CD4-positive, alpha-beta T cell treated with Interferon gamma for 1 hour (primary cell): ENCODE measurements around the gene TKTL1.
A peak's percentile ranks its signal among the peaks of the same experiment; 100 is the strongest.

Experiments used
- DNase-seq: peaks from one replicate; pipeline ENCODE4 v3.0.0-alpha.2; 2020

TKTL1 gene

GRCh38 chrX:154365052-154365600 lies 69.5 kb downstream of the TKTL1 start:
- DNase-seq = no peak

- no peak for DNase-seq
These were observed 70.5 kb downstream of the TKTL1 start for GRCh38 chrX:154365997-154366665.

- no peak for DNase-seq
These were observed 71.1 kb downstream of the TKTL1 start for GRCh38 chrX:154366666-154367055.

GRCh38 chrX:154367474-154368308 lies 72.1 kb downstream of the TKTL1 start:
- DNase-seq = no peak

- DNase-seq = peak; percentile 97
These were observed 73.2 kb downstream of the TKTL1 start for GRCh38 chrX:154368630-154369448.

GRCh38 chrX:154369449-154370299 lies 74.1 kb downstream of the TKTL1 start:
- DNase-seq = peak; percentile 79

GRCh38 chrX:154370300-154371016 lies 74.9 kb downstream of the TKTL1 start:
- DNase-seq = no peak

- peak; percentile 94 for DNase-seq
These were observed 75.6 kb downstream of the TKTL1 start for GRCh38 chrX:154371017-154371788.

- DNase-seq = no peak
These were observed 76.2 kb downstream of the TKTL1 start for GRCh38 chrX:154371789-154372300.

GRCh38 chrX:154372612-154373022 lies 77.0 kb downstream of the TKTL1 start:
- peak; percentile 40 for DNase-seq

- DNase-seq = no peak
These were observed 78.0 kb downstream of the TKTL1 start for GRCh38 chrX:154373340-154374306.

GRCh38 chrX:154374313-154375155 lies 78.9 kb downstream of the TKTL1 start, which contains the start of gene FLNA:
Gene FLNA, minus strand, starts transcription at chrX:154374634. Its CDS starts 3,389 bp downstream, at chrX:154371245.
- DNase-seq = peak; percentile 39

GRCh38 chrX:154375156-154375504 lies 79.5 kb downstream of the TKTL1 start:
- no peak for DNase-seq

- DNase-seq = no peak
These were observed 81.2 kb downstream of the TKTL1 start for GRCh38 chrX:154376774-154377173.

GRCh38 chrX:154378059-154378798 lies 82.6 kb downstream of the TKTL1 start:
- DNase-seq = peak; percentile 99

GRCh38 chrX:154378799-154379568 lies 83.4 kb downstream of the TKTL1 start, which contains the start of gene EMD:
Gene EMD, plus strand, starts transcription at chrX:154379295. Its CDS starts 190 bp downstream, at chrX:154379485.
- peak; percentile 99 for DNase-seq
